ENCODE data around the gene FOXP1. TPM values are rescaled to one million over a fixed set of nuclear protein-coding genes. Genes with fewer than 3 reads are reported as not detected.

The FOXP1 gene
- total and polyA plus RNA-seq, 9 of the 15 experiments (the other 6 are each of a cell fraction or from before 2014, with no cell fraction given), result 7.7 to 34.5 (median 13.7) TPM

DNA sequence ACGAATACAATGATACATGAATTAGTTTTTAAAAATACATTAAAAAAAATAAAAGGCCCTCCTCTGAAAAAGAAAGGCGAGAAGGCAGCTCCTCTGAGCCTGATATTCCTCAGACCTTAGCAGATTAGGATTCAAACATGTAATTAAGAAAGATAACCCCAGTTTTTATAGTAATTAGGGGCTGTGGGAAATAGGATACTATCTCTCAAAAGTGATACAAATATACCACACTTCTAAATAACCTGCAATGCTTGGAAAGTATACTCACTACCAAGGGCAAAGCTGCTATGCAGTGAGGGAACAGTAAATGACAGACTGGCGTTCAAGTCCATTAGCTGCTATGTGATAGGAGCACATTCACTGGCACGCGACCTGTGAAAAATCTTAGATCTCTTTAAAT, 445.1 kb downstream of the FOXP1 start:
- DNase-seq (ENCODE audit: extremely low read depth in 1 of 4, low spot score in 3 of 4) (no peak), FAIRE-seq (no peak), ATAC-seq (no peak)
- H3K36me3 ChIP-seq (ENCODE audit: control insufficient read depth, insufficient read depth, low read length), result no peaks in the 10 kb centered on the region
- no peak overlapping the region for H3K4me2 ChIP-seq (ENCODE audit: insufficient read depth, low read length)
- BruUV-seq (replicated peaks), result no TSS peak
- H3K79me2 ChIP-seq (ENCODE audit: control insufficient read depth, insufficient read depth, low read length), result no peaks in the 10 kb centered on the region
- no peaks in the 10 kb centered on the region for H3K27me3 ChIP-seq (ENCODE audit: control insufficient read depth in 2 of 2, insufficient read depth in 2 of 2, low read length in 2 of 2)
- no peak overlapping the region for H3K4me3 ChIP-seq
- intact Hi-C loops (cut with micrococcal nuclease) (loop anchor here (10.0 kb wide), 1 partner anchor 376 kb away; no protein-coding TSS in a partner anchor), in situ Hi-C loops (cut with MboI) (no loop called here)
- H2AFZ ChIP-seq (ENCODE audit: low read depth, low read length), result no peak overlapping the region
- H3K27ac ChIP-seq (ENCODE audit: extremely low read depth, low read depth, low read length), result no peak overlapping the region
- H3K9ac ChIP-seq (ENCODE audit: insufficient read depth in 1 of 2, low read depth in 2 of 2, low read length in 2 of 2), result no peak overlapping the region
- TF ChIP-seq CREM (IDR thresholded peaks at IDR 0.05; ENCODE audit: low read depth) (no peak), FOSL1 (tag; conservative IDR thresholded peaks at IDR 0.05) (no peak)
- TF ChIP-seq, protein P1, sequence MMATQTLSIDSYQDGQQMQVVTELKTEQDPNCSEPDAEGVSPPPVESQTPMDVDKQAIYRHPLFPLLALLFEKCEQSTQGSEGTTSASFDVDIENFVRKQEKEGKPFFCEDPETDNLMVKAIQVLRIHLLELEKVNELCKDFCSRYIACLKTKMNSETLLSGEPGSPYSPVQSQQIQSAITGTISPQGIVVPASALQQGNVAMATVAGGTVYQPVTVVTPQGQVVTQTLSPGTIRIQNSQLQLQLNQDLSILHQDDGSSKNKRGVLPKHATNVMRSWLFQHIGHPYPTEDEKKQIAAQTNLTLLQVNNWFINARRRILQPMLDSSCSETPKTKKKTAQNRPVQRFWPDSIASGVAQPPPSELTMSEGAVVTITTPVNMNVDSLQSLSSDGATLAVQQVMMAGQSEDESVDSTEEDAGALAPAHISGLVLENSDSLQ (IDR thresholded peaks at IDR 0.05), result no peak
- CTCF ChIA-PET (ENCODE audit: low intra/inter-chr PET ratio), result no interaction called here
- H4K20me1 ChIP-seq (replicated peaks; ENCODE audit: control insufficient read depth, insufficient read depth, low read length), result no peaks in the 10 kb centered on the region
- 86% methylated on average over 5 of the region's 5 CpGs for WGBS (ENCODE audit: insufficient coverage, low coverage, missing lambda C conversion rate)
- H3K9me3 ChIP-seq (replicated peaks; ENCODE audit: control insufficient read depth, insufficient read depth, low read depth, low read length), result no peaks in the 10 kb centered on the region
- peaks cover 5 to 6% of the 10 kb centered on the region in 2 experiments for H3K4me1 ChIP-seq (replicated peaks in 1 of 2; ENCODE audit: control insufficient read depth in 2 of 2, insufficient read depth in 2 of 2, low read length in 2 of 2)
- POLR2A ChIA-PET, result no interaction called here
- no peaks in the 10 kb centered on the region for H3K9me1 ChIP-seq (ENCODE audit: control insufficient read depth, insufficient read depth, low read length)

DNA sequence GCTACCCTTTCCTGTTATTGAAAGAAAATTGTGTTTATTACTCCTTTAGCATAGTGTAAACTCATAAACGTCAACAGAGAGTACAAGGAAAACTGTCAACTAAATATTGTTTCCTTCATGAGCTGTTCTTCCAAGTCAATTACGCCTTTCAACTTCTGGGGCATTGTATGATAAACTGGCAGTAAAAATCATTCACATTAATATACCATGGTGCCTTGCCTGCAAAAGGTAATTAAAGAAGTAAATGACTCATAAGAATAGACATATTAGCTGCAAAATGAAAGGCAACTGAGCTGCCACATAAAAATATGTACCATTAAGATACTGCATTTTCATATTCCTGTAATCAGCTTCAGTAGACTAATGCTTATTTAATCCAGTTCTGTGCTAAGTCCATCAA, 447.3 kb downstream of the FOXP1 start:
- Histone ChIP-seq H4K20me1 (replicated peaks; ENCODE audit: control insufficient read depth, insufficient read depth, low read length) (no peaks in the 10 kb centered on the region), H3K27ac (ENCODE audit: extremely low read depth, low read depth, low read length) (no peak overlapping the region), H3K4me1 (replicated peaks in 1 of 2; ENCODE audit: control insufficient read depth in 2 of 2, insufficient read depth in 2 of 2, low read length in 2 of 2) (peaks cover 5 to 17% of the 10 kb centered on the region in 2 experiments), H3K9me1 (ENCODE audit: control insufficient read depth, insufficient read depth, low read length) (no peaks in the 10 kb centered on the region), H3K79me2 (ENCODE audit: control insufficient read depth, insufficient read depth, low read length) (no peaks in the 10 kb centered on the region), H3K4me2 (ENCODE audit: insufficient read depth, low read length) (no peak overlapping the region), H3K27me3 (ENCODE audit: control insufficient read depth in 2 of 2, insufficient read depth in 2 of 2, low read length in 2 of 2) (no peaks in the 10 kb centered on the region), H3K36me3 (ENCODE audit: control insufficient read depth, insufficient read depth, low read length) (no peaks in the 10 kb centered on the region), H2AFZ (ENCODE audit: low read depth, low read length) (no peak overlapping the region), H3K9ac (ENCODE audit: insufficient read depth in 1 of 2, low read depth in 2 of 2, low read length in 2 of 2) (no peak overlapping the region), H3K4me3 (no peak overlapping the region), H3K9me3 (replicated peaks; ENCODE audit: control insufficient read depth, insufficient read depth, low read depth, low read length) (no peaks in the 10 kb centered on the region)
- WGBS (ENCODE audit: insufficient coverage, low coverage, missing lambda C conversion rate), result 67% methylated on average over 2 of the region's 2 CpGs
- ChIA-PET CTCF (ENCODE audit: low intra/inter-chr PET ratio) (no interaction called here), POLR2A (interaction anchor here (0.5 to 1.1 kb wide), 4 partner anchors 9 to 1949 kb away, joined by 3 read pairs; no protein-coding TSS in a partner anchor)
- in situ Hi-C loops (cut with MboI), result no loop called here
- FAIRE-seq, result no peak
- DNase-seq (ENCODE audit: extremely low read depth in 1 of 4, low spot score in 3 of 4), result no peak
- no TSS peak for BruUV-seq (replicated peaks)
- intact Hi-C loops (cut with micrococcal nuclease), result loop anchor here (10.0 kb wide), 1 partner anchor 379 kb away; no protein-coding TSS in a partner anchor
- no peak for ATAC-seq
- TF ChIP-seq IFI16 (CRISPR knock-in tag; IDR thresholded peaks at IDR 0.05) (no peak), ZNF3 (CRISPR knock-in tag; IDR thresholded peaks at IDR 0.05) (no peak), LARP7 (IDR thresholded peaks at IDR 0.05) (no peak), ELK3 (CRISPR knock-in tag; IDR thresholded peaks at IDR 0.05) (no peak), ELF1 (tag; IDR thresholded peaks at IDR 0.05) (no peak), HMG20A (CRISPR knock-in tag; conservative IDR thresholded peaks at IDR 0.05) (no peak), BMI1 (IDR thresholded peaks at IDR 0.05; ENCODE audit: low read length) (no peak), ZNF766 (CRISPR knock-in tag; conservative IDR thresholded peaks at IDR 0.05) (no peak), NR2F6 (CRISPR knock-in tag; IDR thresholded peaks at IDR 0.05) (no peak)
- TF ChIP-seq, protein P2, sequence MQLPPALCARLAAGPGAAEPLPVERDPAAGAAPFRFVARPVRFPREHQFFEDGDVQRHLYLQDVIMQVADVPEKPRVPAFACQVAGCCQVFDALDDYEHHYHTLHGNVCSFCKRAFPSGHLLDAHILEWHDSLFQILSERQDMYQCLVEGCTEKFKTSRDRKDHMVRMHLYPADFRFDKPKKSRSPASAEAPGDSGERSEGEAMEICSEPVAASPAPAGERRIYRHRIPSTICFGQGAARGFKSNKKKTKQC (CRISPR knock-in tag; IDR thresholded peaks at IDR 0.05), result no peak
- TF ChIP-seq, protein P3, sequence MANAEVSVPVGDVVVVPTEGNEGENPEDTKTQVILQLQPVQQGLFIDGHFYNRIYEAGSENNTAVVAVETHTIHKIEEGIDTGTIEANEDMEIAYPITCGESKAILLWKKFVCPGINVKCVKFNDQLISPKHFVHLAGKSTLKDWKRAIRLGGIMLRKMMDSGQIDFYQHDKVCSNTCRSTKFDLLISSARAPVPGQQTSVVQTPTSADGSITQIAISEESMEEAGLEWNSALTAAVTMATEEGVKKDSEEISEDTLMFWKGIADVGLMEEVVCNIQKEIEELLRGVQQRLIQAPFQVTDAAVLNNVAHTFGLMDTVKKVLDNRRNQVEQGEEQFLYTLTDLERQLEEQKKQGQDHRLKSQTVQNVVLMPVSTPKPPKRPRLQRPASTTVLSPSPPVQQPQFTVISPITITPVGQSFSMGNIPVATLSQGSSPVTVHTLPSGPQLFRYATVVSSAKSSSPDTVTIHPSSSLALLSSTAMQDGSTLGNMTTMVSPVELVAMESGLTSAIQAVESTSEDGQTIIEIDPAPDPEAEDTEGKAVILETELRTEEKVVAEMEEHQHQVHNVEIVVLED (CRISPR knock-in tag; IDR thresholded peaks at IDR 0.05), result no peak
